ENCODE results near the gene SLC1A5.
A peak's percentile ranks its signal among the peaks of the same experiment; 100 is the strongest.

DNA sequence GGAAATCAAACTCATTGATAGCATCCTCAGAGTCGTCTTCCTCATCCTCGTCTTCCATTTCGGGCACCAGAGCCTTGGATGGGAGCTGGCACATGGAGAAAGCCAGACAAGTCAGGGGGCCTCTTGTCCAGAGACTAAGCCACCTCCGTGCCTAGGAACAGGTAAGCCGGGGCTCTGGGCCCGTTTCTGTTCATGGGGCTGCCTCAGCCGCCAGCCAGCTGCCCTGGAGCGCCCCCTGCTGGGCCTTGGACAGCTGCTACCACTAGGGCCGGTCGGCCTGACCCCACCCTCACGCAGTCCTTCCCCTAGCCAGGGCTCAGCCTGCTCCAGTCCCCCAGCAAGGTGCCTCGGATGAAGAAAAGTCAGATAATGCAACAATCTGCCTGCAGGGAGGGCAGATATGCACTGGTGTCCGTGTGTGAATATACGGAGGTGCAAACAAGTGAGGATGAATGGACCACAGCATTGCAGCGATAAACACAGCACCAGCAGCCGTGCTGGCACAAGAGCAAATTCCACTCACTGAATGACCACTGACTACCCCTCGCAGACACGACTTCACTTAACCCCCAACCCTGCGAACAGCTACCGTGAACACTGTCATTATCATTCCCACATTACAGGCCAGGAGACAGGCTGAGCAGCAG, 59.6 kb downstream of the SLC1A5 start:
- TF ChIP-seq CTCF (IDR thresholded peaks at IDR 0.05) (peak; percentile 84), EZH2 (IDR thresholded peaks at IDR 0.05) (no peak), EZH2phosphoT487 (IDR thresholded peaks at IDR 0.05) (no peak)

Data from neural progenitor cell (in vitro differentiated cells).